Measurements from ENCODE around the gene RPGRIP1L.
"Not testable (repeated sequence)": the region's sequence is repeated elsewhere in the genome, so short reads cannot be mapped to it uniquely, and the experiment has no call there.

The RPGRIP1L gene

GRCh38 chr16:53711390-53711789 is 7.7 kb upstream of the RPGRIP1L start:
- DNase-seq = no peak

GRCh38 chr16:53708490-53708889 is 4.8 kb upstream of the RPGRIP1L start:
- DNase-seq = no peak

- DNase-seq = no peak
These were observed 4.0 kb upstream of the RPGRIP1L start for GRCh38 chr16:53707671-53708070.

- no peak for DNase-seq
These were observed 770 bp upstream of the RPGRIP1L start for GRCh38 chr16:53704445-53704813.

- DNase-seq = not testable (repeated sequence)
These were observed 5.4 kb downstream of the RPGRIP1L start for GRCh38 chr16:53698271-53698670.

- no peak for DNase-seq
These were observed 8.6 kb downstream of the RPGRIP1L start for GRCh38 chr16:53695070-53695469.

GRCh38 chr16:53693320-53693719 is 10.3 kb downstream of the RPGRIP1L start:
- no peak for DNase-seq

- no peak for DNase-seq
These were observed 11.5 kb downstream of the RPGRIP1L start for GRCh38 chr16:53692146-53692545.

- no peak for DNase-seq
These were observed 12.9 kb downstream of the RPGRIP1L start for GRCh38 chr16:53690771-53691170.

- DNase-seq = no peak
These were observed 14.0 kb downstream of the RPGRIP1L start for GRCh38 chr16:53689636-53690035.

GRCh38 chr16:53686710-53687109 is 16.9 kb downstream of the RPGRIP1L start:
- no peak for DNase-seq

- not testable (repeated sequence) for DNase-seq
These were observed 18.3 kb downstream of the RPGRIP1L start for GRCh38 chr16:53685334-53685733.

GRCh38 chr16:53681354-53681753 is 22.3 kb downstream of the RPGRIP1L start:
- no peak for DNase-seq

GRCh38 chr16:53680756-53681155 is 22.9 kb downstream of the RPGRIP1L start:
- no peak for DNase-seq

- no peak for DNase-seq
These were observed 24.8 kb downstream of the RPGRIP1L start for GRCh38 chr16:53678756-53679343.

- DNase-seq = no peak
These were observed 25.5 kb downstream of the RPGRIP1L start for GRCh38 chr16:53678155-53678554.

GRCh38 chr16:53673189-53673588 is 30.5 kb downstream of the RPGRIP1L start:
- no peak for DNase-seq

GRCh38 chr16:53672461-53672860 is 31.2 kb downstream of the RPGRIP1L start:
- no peak for DNase-seq

- no peak for DNase-seq
These were observed 34.8 kb downstream of the RPGRIP1L start for GRCh38 chr16:53668869-53669268.

GRCh38 chr16:53666786-53667415 is 36.8 kb downstream of the RPGRIP1L start:
- no peak for DNase-seq

GRCh38 chr16:53664724-53665345 is 38.8 kb downstream of the RPGRIP1L start:
- no peak for DNase-seq

GRCh38 chr16:53662072-53662471 is 41.6 kb downstream of the RPGRIP1L start:
- no peak for DNase-seq

GRCh38 chr16:53654946-53655345 is 48.7 kb downstream of the RPGRIP1L start:
- DNase-seq = no peak

- no peak for DNase-seq
These were observed 52.3 kb downstream of the RPGRIP1L start for GRCh38 chr16:53651357-53651756.

GRCh38 chr16:53646506-53646905 is 57.2 kb downstream of the RPGRIP1L start:
- DNase-seq = no peak

Measured in T1000 (cell line).